ENCODE measurements around the gene APOM. TPM values are rescaled to one million over a fixed set of nuclear protein-coding genes. Genes with fewer than 3 reads are reported as not detected.
A peak's percentile ranks its signal among the peaks of the same experiment; 100 is the strongest.

The APOM gene
- total RNA-seq, 2 experiments from 2014 or later = 3.9 to 4.5 TPM

GRCh38 chr6:31621320-31621939, 34.3 kb upstream of the APOM start:
- Mint-ChIP-seq H3K9me3 (no peaks in the 10 kb centered on the region), H3K4me1 (peaks cover 36% of the 10 kb centered on the region), H3K36me3 (ENCODE audit: low read depth) (peaks cover 52% of the 10 kb centered on the region), H3K4me3 (peak overlapping the region; percentile 86), H3K27ac (peak overlapping the region; percentile 92), H3K27me3 (no peaks in the 10 kb centered on the region)
- DNase-seq = no peak
- CTCF ChIA-PET = interaction anchor here (1.0 to 4.3 kb wide), 6 partner anchors 14 to 82 kb away, joined by 3 to 16 read pairs (median 6); partner anchors contain the start of gene BAG6
- POLR2A ChIA-PET = interaction anchor here (0.6 to 1.0 kb wide), 2 partner anchors 30 to 116 kb away, joined by 3 read pairs; no protein-coding TSS in a partner anchor

- Mint-ChIP-seq H3K36me3 (ENCODE audit: low read depth) (peaks cover 53% of the 10 kb centered on the region), H3K4me1 (peaks cover 32% of the 10 kb centered on the region), H3K4me3 (peak overlapping the region; percentile 86), H3K27ac (peak overlapping the region; percentile 92), H3K9me3 (no peaks in the 10 kb centered on the region), H3K27me3 (no peaks in the 10 kb centered on the region)
- DNase-seq = no peak
- ChIA-PET POLR2A (interaction anchor here (0.6 to 1.0 kb wide), 2 partner anchors 30 to 116 kb away, joined by 3 read pairs; no protein-coding TSS in a partner anchor), CTCF (interaction anchor here (0.6 to 4.3 kb wide), 7 partner anchors 14 to 83 kb away, joined by 3 to 16 read pairs (median 5); partner anchors contain the start of gene BAG6)
Measured at GRCh38 chr6:31621991-31622390, 33.7 kb upstream of the APOM start.

GRCh38 chr6:31622684-31623091, 33.0 kb upstream of the APOM start:
- H3K4me1 Mint-ChIP-seq = peaks cover 37% of the 10 kb centered on the region
- H3K4me3 Mint-ChIP-seq = peak overlapping the region; percentile 86
- peak overlapping the region; percentile 92 for H3K27ac Mint-ChIP-seq
- no peaks in the 10 kb centered on the region for H3K9me3 Mint-ChIP-seq
- POLR2A ChIA-PET = interaction anchor here (0.7 to 1.0 kb wide), 2 partner anchors 30 to 115 kb away, joined by 3 to 10 read pairs; no protein-coding TSS in a partner anchor
- no peak for DNase-seq
- no peaks in the 10 kb centered on the region for H3K27me3 Mint-ChIP-seq
- CTCF ChIA-PET = interaction anchor here (0.6 to 4.3 kb wide), 8 partner anchors 13 to 222 kb away, joined by 3 to 16 read pairs (median 4); partner anchors contain the start of genes ATP6V1G2 and BAG6
- peaks cover 59% of the 10 kb centered on the region for H3K36me3 Mint-ChIP-seq (ENCODE audit: low read depth)

GRCh38 chr6:31624070-31624469, 31.6 kb upstream of the APOM start:
- H3K4me1 Mint-ChIP-seq = peaks cover 32% of the 10 kb centered on the region
- CTCF ChIA-PET = interaction anchor here (4.3 kb wide), 1 partner anchor 28 kb away, joined by 16 read pairs; the partner anchor contains the start of gene BAG6
- peaks cover 68% of the 10 kb centered on the region for H3K36me3 Mint-ChIP-seq (ENCODE audit: low read depth)
- no peak for DNase-seq
- H3K27me3 Mint-ChIP-seq = no peaks in the 10 kb centered on the region
- no peak overlapping the region for H3K27ac Mint-ChIP-seq
- H3K4me3 Mint-ChIP-seq = no peak overlapping the region
- POLR2A ChIA-PET = no interaction called here
- H3K9me3 Mint-ChIP-seq = no peaks in the 10 kb centered on the region

- Mint-ChIP-seq H3K9me3 (no peaks in the 10 kb centered on the region), H3K27ac (no peak overlapping the region), H3K36me3 (ENCODE audit: low read depth) (peaks cover 81% of the 10 kb centered on the region), H3K4me1 (peaks cover 21% of the 10 kb centered on the region), H3K4me3 (no peak overlapping the region), H3K27me3 (no peaks in the 10 kb centered on the region)
- CTCF ChIA-PET = interaction anchor here (1.1 to 1.4 kb wide), 3 partner anchors 10 to 29 kb away, joined by 3 to 6 read pairs (median 3); no protein-coding TSS in a partner anchor
- no peak for DNase-seq
- POLR2A ChIA-PET = no interaction called here
Measured at GRCh38 chr6:31626952-31627351, 28.7 kb upstream of the APOM start.

GRCh38 chr6:31627690-31628287, 27.9 kb upstream of the APOM start:
- H3K36me3 Mint-ChIP-seq (ENCODE audit: low read depth) = peaks cover 76% of the 10 kb centered on the region
- POLR2A ChIA-PET = no interaction called here

GRCh38 chr6:31629014-31629413, 26.7 kb upstream of the APOM start:
- Mint-ChIP-seq H3K27me3 (no peaks in the 10 kb centered on the region), H3K4me1 (peaks cover 7% of the 10 kb centered on the region), H3K27ac (no peak overlapping the region), H3K9me3 (no peaks in the 10 kb centered on the region), H3K4me3 (no peak overlapping the region), H3K36me3 (ENCODE audit: low read depth) (peaks cover 76% of the 10 kb centered on the region)
- no peak for DNase-seq
- ChIA-PET CTCF (interaction anchor here (0.6 kb wide), 1 partner anchor 58 kb away, joined by 3 read pairs; no protein-coding TSS in a partner anchor), POLR2A (no interaction called here)

More at GRCh38 chr6:31627690-31628287, 27.9 kb upstream of the APOM start:
- H3K4me3 Mint-ChIP-seq = no peak overlapping the region
- CTCF ChIA-PET = interaction anchor here (1.4 kb wide), 1 partner anchor 17 kb away, joined by 3 read pairs; no protein-coding TSS in a partner anchor
- H3K27me3 Mint-ChIP-seq = no peaks in the 10 kb centered on the region
- H3K27ac Mint-ChIP-seq = no peak overlapping the region
- DNase-seq = no peak
- H3K9me3 Mint-ChIP-seq = no peaks in the 10 kb centered on the region
- peaks cover 13% of the 10 kb centered on the region for H3K4me1 Mint-ChIP-seq

DNA sequence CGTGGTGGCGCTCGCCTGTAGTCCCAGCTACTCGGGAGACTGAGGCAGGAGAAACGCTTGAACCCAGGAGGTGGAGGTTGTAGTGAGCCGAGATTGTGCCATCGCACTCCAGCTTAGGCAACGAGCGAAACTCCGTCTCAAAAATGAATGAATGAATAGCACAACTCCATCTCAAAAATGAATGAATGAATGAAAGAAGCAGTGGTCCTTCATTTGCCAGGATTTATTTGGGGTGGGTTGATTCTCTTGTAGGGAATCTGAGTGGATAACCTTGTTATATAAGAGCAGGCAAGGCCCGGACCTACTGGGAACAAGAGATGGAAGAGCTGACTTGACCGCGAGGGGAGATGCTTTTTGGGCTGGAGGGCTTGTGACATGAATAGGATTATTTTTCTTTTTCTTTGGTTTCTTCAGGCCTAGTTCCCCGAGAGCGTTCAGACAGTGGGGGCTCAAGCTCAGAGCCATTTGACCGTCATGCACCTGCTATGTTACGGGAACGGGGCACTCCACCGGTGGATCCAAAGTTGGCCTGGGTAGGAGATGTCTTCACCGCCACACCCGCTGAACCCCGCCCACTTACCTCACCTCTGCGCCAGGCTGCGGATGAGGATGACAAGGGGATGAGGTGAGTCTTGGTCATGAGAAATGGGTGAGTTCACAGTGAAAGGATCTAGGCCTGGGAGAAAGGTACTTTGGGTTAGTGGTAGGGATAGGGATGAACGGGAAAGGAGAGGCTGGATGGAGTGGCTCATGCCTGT, 25.3 kb upstream of the APOM start:
- POLR2A ChIA-PET = interaction anchor here (0.8 kb wide), 1 partner anchor 10 kb away, joined by 3 read pairs; no protein-coding TSS in a partner anchor
- CTCF ChIA-PET = interaction anchor here (0.6 to 1.3 kb wide), 4 partner anchors 8 to 1325 kb away, joined by 3 to 4 read pairs (median 3); no protein-coding TSS in a partner anchor

GRCh38 chr6:31631209-31631608, 24.5 kb upstream of the APOM start:
- no peak overlapping the region for H3K27ac Mint-ChIP-seq
- H3K36me3 Mint-ChIP-seq (ENCODE audit: low read depth) = peaks cover 73% of the 10 kb centered on the region
- peaks cover 8% of the 10 kb centered on the region for H3K4me1 Mint-ChIP-seq
- no peaks in the 10 kb centered on the region for H3K9me3 Mint-ChIP-seq
- ChIA-PET CTCF (interaction anchor here (0.6 kb wide), 1 partner anchor 1324 kb away, joined by 3 read pairs; no protein-coding TSS in a partner anchor), POLR2A (no interaction called here)
- no peaks in the 10 kb centered on the region for H3K27me3 Mint-ChIP-seq
- H3K4me3 Mint-ChIP-seq = no peak overlapping the region
- DNase-seq = no peak

More for the DNA sequence above, 25.3 kb upstream of the APOM start:
- Mint-ChIP-seq H3K4me3 (no peak overlapping the region), H3K9me3 (no peaks in the 10 kb centered on the region), H3K36me3 (ENCODE audit: low read depth) (peaks cover 75% of the 10 kb centered on the region), H3K4me1 (peaks cover 7% of the 10 kb centered on the region), H3K27me3 (no peaks in the 10 kb centered on the region), H3K27ac (no peak overlapping the region)
- no peak for DNase-seq

DNA sequence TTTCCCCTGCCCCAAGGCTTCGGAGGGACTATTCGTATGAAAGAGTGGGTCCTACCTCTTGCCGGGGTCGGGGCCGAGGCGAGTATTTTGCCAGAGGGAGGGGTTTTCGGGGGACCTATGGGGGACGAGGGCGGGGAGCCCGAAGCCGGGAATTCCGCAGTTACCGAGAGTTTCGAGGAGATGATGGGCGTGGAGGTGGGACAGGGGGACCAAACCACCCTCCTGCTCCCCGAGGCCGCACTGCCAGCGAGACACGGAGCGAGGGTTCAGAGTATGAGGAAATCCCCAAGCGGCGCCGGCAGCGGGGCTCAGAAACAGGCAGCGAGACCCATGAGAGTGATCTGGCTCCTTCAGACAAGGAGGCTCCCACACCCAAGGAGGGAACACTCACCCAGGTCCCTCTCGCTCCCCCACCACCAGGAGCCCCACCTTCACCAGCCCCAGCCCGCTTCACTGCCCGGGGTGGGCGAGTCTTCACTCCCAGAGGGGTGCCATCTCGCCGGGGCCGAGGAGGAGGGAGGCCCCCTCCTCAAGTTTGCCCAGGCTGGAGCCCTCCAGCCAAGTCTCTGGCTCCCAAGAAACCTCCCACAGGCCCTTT, 23.9 kb upstream of the APOM start:
- Mint-ChIP-seq H3K4me1 (peaks cover 7% of the 10 kb centered on the region), H3K36me3 (ENCODE audit: low read depth) (peaks cover 71% of the 10 kb centered on the region), H3K27me3 (no peaks in the 10 kb centered on the region), H3K4me3 (no peak overlapping the region), H3K27ac (no peak overlapping the region), H3K9me3 (no peaks in the 10 kb centered on the region)
- ChIA-PET POLR2A (no interaction called here), CTCF (no interaction called here)
- DNase-seq = no peak

- ChIA-PET CTCF (no interaction called here), POLR2A (no interaction called here)
- Mint-ChIP-seq H3K4me1 (peaks cover 4% of the 10 kb centered on the region), H3K9me3 (no peaks in the 10 kb centered on the region), H3K36me3 (ENCODE audit: low read depth) (peaks cover 73% of the 10 kb centered on the region), H3K27ac (no peak overlapping the region), H3K27me3 (no peaks in the 10 kb centered on the region), H3K4me3 (no peak overlapping the region)
- DNase-seq = no peak
Measured at GRCh38 chr6:31632279-31632946, 23.3 kb upstream of the APOM start.

- CTCF ChIA-PET = no interaction called here
- H3K9me3 Mint-ChIP-seq = no peaks in the 10 kb centered on the region
- H3K27me3 Mint-ChIP-seq = no peaks in the 10 kb centered on the region
- no peak for DNase-seq
- peaks cover 1% of the 10 kb centered on the region for H3K4me1 Mint-ChIP-seq
- H3K36me3 Mint-ChIP-seq (ENCODE audit: low read depth) = peaks cover 64% of the 10 kb centered on the region
- no peak overlapping the region for H3K4me3 Mint-ChIP-seq
- POLR2A ChIA-PET = no interaction called here
- H3K27ac Mint-ChIP-seq = no peak overlapping the region
Measured at GRCh38 chr6:31633447-31633846, 22.2 kb upstream of the APOM start.
